ENCODE data around the gene SELE.

SELE gene, protein sequence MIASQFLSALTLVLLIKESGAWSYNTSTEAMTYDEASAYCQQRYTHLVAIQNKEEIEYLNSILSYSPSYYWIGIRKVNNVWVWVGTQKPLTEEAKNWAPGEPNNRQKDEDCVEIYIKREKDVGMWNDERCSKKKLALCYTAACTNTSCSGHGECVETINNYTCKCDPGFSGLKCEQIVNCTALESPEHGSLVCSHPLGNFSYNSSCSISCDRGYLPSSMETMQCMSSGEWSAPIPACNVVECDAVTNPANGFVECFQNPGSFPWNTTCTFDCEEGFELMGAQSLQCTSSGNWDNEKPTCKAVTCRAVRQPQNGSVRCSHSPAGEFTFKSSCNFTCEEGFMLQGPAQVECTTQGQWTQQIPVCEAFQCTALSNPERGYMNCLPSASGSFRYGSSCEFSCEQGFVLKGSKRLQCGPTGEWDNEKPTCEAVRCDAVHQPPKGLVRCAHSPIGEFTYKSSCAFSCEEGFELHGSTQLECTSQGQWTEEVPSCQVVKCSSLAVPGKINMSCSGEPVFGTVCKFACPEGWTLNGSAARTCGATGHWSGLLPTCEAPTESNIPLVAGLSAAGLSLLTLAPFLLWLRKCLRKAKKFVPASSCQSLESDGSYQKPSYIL

DNA sequence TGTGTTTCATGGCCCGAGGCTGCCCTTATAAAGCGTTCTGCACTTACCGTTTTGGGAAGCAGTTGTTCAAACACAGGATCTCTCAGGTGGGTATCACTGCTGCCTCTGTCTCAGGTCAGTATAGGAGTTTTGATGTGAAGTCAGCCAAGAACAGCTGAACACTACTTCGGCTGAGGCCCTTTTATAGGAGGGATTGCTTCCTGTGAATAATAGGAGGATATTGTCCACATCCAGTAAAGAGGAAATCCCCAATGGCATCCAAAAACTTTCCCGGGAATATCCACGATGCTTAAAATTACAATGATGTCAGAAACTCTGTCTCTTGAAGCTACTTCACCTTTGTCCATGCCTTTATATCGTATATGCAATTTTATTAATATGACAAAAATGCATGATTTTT is at the start of gene SELE:
Gene SELE, minus strand, starts transcription at position 156 of the 400 bp plus-strand sequence. CDS start 467 bp downstream, outside the sequence.
- DNase-seq = no peak

GRCh38 chr1:169782596-169782995 is 48.7 kb upstream of the SELE start:
- DNase-seq = no peak

GRCh38 chr1:169779970-169780369 is 46.1 kb upstream of the SELE start:
- no peak for DNase-seq

DNA sequence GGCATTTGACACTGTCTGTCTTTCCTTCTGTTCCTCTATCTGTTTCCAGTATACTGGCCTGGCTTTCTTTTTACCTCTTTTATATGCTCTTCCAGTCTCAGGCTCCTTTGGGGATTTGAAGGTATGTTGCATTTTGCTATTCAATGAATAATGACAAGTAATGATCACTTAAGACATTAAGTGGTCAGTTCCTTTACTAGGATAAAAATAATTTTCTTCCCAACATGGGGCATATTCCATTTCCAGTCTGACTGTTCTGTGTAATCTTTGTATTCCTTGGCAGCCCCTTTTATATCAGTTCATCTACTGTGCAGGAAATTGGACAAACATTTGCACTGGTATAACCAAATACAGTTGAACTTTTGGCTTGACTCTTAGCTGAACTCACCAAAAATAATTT is 45.3 kb upstream of the SELE start:
- no peak for DNase-seq

- DNase-seq = no peak
Measured at GRCh38 chr1:169776440-169776839, 42.6 kb upstream of the SELE start.

GRCh38 chr1:169768161-169768560 is 34.3 kb upstream of the SELE start:
- no peak for DNase-seq

DNA sequence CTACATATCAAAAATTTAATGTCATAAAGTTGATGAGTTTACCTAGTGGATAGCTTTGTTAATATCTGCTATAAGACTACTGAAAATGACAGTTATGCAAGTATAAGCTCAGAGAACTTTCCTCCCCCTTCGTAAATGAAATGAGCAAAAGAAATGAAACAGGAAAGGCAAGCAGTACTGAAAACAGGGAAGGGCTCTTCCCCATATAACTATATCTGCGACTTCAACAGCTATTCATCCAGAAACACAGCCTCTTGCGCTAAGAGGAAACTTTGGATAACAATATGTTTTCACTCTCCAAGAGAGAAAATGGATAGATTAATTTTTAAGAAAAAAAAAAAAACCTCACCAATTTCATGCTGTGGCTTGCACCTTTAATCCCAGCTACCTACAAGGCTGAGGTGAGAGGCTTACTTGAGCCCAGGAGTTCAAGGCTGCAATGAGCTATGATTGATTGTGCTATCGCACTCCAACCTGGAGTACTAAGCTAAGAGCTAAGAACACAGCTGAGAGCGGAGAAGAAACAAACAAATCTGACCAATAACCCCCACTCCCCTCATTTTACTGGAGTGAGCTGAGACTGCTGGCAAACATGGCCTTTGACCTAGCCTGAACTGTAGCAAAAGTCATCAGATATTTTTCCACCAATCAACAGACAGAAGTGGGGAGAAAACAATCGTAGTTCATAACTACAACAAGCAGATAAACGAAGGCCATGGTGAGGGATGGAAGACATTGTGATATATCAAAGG is 31.9 kb upstream of the SELE start:
- no peak for DNase-seq

GRCh38 chr1:169764919-169765318 is 31.0 kb upstream of the SELE start:
- DNase-seq = no peak

- no peak for DNase-seq
Measured at GRCh38 chr1:169762699-169763098, 28.8 kb upstream of the SELE start.

DNA sequence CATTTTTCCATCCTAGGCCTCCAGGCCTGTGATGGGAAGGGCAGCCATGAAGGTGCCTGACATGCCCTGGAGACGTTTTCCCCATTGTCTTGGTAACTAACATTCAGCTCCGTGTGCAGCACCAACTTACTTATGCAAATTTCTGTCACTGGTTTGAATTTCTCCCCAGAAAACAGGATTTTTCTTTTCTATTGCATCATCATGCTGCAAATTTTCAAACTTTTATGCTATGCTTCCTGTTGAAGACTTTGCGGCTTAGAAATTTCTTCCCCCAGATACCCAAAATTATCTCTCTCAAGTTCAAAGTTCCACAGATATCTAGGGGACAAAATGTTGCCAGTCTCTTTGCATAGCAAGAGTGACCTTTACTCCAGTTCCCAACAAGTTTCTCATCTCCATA is 25.2 kb upstream of the SELE start:
- no peak for DNase-seq

GRCh38 chr1:169753549-169753948 is 19.7 kb upstream of the SELE start:
- DNase-seq = no peak

DNA sequence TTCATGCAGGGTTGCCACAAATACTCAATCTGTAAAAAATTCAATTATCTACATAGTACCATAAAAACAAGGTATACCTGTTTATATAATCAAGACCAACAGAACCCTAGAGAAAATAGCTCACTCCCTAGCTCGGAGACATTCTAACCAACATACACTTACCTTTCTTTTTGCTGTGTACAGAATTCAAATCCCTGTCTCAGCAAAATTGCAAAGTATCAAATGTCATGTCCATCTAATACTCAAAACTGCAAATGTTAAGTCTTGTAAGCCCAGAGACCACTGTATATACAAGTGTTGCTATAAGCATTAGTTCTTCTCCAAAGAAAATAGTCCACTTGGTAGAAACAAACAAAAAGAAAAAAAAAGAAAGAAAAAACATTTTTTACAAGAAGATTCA is 16.2 kb upstream of the SELE start:
- DNase-seq = no peak

- no peak for DNase-seq
Measured at GRCh38 chr1:169746550-169746949, 12.7 kb upstream of the SELE start.

GRCh38 chr1:169745015-169745861 is 11.4 kb upstream of the SELE start:
- DNase-seq = no peak

- DNase-seq = no peak
Measured at GRCh38 chr1:169741666-169742394, 8.0 kb upstream of the SELE start.

- no peak for DNase-seq
Measured at GRCh38 chr1:169739980-169740379, 6.1 kb upstream of the SELE start.

DNA sequence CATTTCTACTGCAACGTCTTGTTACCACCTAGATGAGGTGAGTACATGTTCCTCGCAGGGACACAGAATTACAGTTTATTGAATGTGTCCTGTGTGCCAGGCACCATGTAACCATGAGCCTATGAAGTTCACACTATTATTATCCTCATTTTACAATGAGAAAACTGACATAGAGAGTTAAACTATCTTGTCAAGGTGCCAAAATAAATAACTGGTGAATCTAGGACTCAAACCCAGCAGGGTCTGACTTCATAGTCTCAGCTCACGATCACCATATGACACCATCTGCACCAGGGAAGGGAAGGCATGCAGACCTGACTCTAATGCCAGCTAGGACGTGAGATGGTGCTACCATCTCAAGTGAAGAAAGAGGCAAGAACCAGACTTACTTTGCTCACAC is 2.4 kb downstream of the SELE start:
- DNase-seq = no peak

GRCh38 chr1:169729991-169730390 is 3.9 kb downstream of the SELE start:
- no peak for DNase-seq

GRCh38 chr1:169727307-169727706 is 6.6 kb downstream of the SELE start:
- no peak for DNase-seq

DNA sequence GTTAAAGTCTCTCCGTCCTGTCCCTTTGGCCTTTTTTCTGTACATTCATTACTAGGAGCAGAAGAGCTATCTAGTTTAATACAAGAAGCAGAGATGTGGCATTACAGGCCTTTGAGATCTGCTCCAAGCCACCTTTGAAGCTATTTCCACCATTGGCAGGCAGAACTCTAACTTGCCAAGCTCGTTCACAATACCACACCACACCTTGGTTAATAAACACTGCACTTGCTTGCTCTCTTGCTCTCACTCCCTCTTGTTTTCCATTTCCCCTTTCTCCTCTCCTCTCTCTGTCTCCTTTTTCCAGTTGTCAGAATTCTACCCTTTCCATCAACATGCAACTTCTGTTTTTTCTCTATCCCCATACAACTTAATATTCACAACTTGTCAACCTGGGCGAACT is 7.0 kb downstream of the SELE start:
- DNase-seq = no peak

GRCh38 chr1:169725930-169726329 is 7.9 kb downstream of the SELE start:
- DNase-seq = no peak

DNA sequence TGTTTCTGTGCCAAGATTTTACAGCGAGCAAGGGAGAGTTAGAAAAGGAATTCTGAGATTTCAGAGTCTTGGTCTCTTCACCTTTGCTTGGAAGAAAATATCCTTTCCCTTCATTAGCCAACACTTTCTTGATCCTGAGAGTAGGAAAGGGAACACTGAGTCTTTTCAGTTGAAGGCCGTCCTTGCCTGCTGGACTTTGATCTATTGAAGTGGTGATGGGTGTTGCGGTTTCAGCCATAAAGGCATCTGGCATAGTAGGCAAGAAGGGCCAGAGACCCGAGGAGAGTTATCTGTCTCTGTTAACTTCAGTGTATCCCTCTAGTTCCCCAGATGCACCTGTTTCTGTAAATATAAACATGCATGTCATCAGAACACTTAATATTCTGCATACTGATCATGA is 9.7 kb downstream of the SELE start:
- no peak for DNase-seq
